K562 (cell line): ENCODE data around the gene GLMP. TPM values are rescaled to one million over a fixed set of nuclear protein-coding genes. Genes with fewer than 3 reads are reported as not detected.
A peak's percentile ranks its signal among the peaks of the same experiment; 100 is the strongest.

Source experiments
- ARID3A ChIP-seq: IDR thresholded peaks from 2 replicates; pipeline ENCODE4 v1.6.1; 2012; ENCODE audit warnings: low read depth, low read length, improper control_type of control experiment, borderline replicate concordance
- ATF7 ChIP-seq: fragments of 450-650 bp; IDR thresholded peaks from 2 replicates; pipeline ENCODE4 v1.7.1; 2014; ENCODE audit warnings: mild to moderate bottlenecking, moderate library complexity
- CHD1 ChIP-seq: fragments of 200-600 bp; sonication (generic); IDR thresholded peaks from one replicate; pipeline ENCODE4 v1.6.1; 2012; ENCODE audit warnings: mild to moderate bottlenecking, moderate library complexity, low read length, inconsistent platforms
- E4F1 ChIP-seq: fragments of 250-450 bp; sonication (Bioruptor Pico); IDR thresholded peaks from 2 replicates; pipeline ENCODE4 v1.5.0; 2021; ENCODE audit warnings: mild to moderate bottlenecking, borderline replicate concordance
- HDAC2 ChIP-seq: fragments of 450-650 bp; IDR thresholded peaks from 2 replicates; pipeline ENCODE4 v1.6.1; 2016; ENCODE audit warnings: mild to moderate bottlenecking
- HDAC3 ChIP-seq: fragments of 450-650 bp; IDR thresholded peaks from 2 replicates; pipeline ENCODE4 v1.6.1; 2018; ENCODE audit warnings: borderline replicate concordance, mild to moderate bottlenecking, moderate library complexity; ENCODE audit not compliant: partially characterized antibody
- MTF1 ChIP-seq: fragments of 250-450 bp; sonication (Bioruptor Pico); IDR thresholded peaks from 2 replicates; pipeline ENCODE4 v1.9.0; 2021; ENCODE audit warnings: moderate library complexity, mild to moderate bottlenecking, inconsistent platforms, borderline replicate concordance
- PRMT5 ChIP-seq: sonication (generic); formaldehyde crosslinking; IDR thresholded peaks from 2 replicates; pipeline ENCODE4 v1.5.0; 2020; ENCODE audit warnings: missing genetic modification reagents
- SMARCC2 ChIP-seq: fragments of 450-650 bp; IDR thresholded peaks from 2 replicates; pipeline ENCODE4 v1.6.1; 2017; ENCODE audit warnings: antibody characterized with exemption, moderate library complexity, mild to moderate bottlenecking, low read depth
- ZBTB49 ChIP-seq: sonication (generic); formaldehyde crosslinking; IDR thresholded peaks from 2 replicates; pipeline ENCODE4 v1.8.0; 2022; ENCODE audit warnings: missing genetic modification reagents, mild to moderate bottlenecking, borderline replicate concordance
- ZNF609 ChIP-seq: sonication (generic); formaldehyde crosslinking; IDR thresholded peaks from 2 replicates; pipeline ENCODE4 v1.8.1; 2023; ENCODE audit warnings: missing genetic modification reagents, mild to moderate bottlenecking, borderline replicate concordance
- ZNF639 ChIP-seq, 2 experiments: fragments of 200-800 bp in 1 of 2; sonication (Bioruptor generic) in 1 of 2; sonication (generic) in 1 of 2; formaldehyde crosslinking in 1 of 2; IDR thresholded peaks in 1 of 2; conservative IDR thresholded peaks in 1 of 2; 2 replicates each; pipeline versions ENCODE4 v1.5.0 to v1.6.1; 2016 to 2020; ENCODE audit warnings: missing compliant biosample characterization in 1 of 2, missing genetic modification characterization in 1 of 2, missing genetic modification reagents in 1 of 2
- polyA plus RNA-seq, 8 experiments: library from polyadenylated mRNA; depleted of rRNA in 4 of 8; stranded (reverse) in 5 of 8; unstranded in 3 of 8; fragments of >200 nt; fragmentation: Nextera tagmentation in 2 of 8; fragmentation: Illumina TruSeq in 1 of 8; extraction: Ambion mirVana in 2 of 8; extraction: Trizol in 1 of 8; gene quantifications; 2 replicates each; pipeline versions ENCODE4 v1.2.1 to v1.2.3, GENCODE V29; 2011 to 2014; ENCODE audit warnings: inconsistent platforms in 1 of 8, missing spikeins in 1 of 8
- total RNA-seq, 7 experiments: library from RNA; depleted of rRNA in 6 of 7; stranded (reverse); fragments of >200 nt in 6 of 7; fragmentation: Illumina TruSeq in 2 of 7; extraction: Trizol in 2 of 7; gene quantifications; 2 replicates each; pipeline versions ENCODE4 v1.2.1 to v1.2.3, GENCODE V29; 2011 to 2021; ENCODE audit warnings: low replicate concordance in 1 of 7

The GLMP gene
- total and polyA plus RNA-seq, 9 of the 15 experiments (the other 6 are each of a cell fraction or from before 2014, with no cell fraction given): 8.3 to 28.2 (median 22.4) TPM

- TF ChIP-seq ARID3A (no peak), ZNF609 (CRISPR knock-in tag) (peak; percentile 89; the same call in 1 of the 2 replicates), HDAC2 (0 out of 2 replicates have a peak, but pooled peaks have one; percentile 12), SMARCC2 (no peak), CHD1 (no peak), ZBTB49 (CRISPR knock-in tag) (no peak), E4F1 (CRISPR knock-in tag) (no peak), ATF7 (peak; percentile 80), MTF1 (CRISPR knock-in tag) (no peak), PRMT5 (CRISPR knock-in tag) (no peak), HDAC3 (peak; percentile 81), ZNF639 (CRISPR knock-in tag; conservative IDR thresholded peaks at IDR 0.05 in 1 of 2, IDR thresholded peaks at IDR 0.05 in 1 of 2) (peak in 1 of 2 experiments; percentile 87; a peak in 2 of 4 replicates)
These were observed 12.8 kb downstream of the GLMP start, which contains the start of gene SMG5 (continued) for GRCh38 chr1:156282479-156283222.
